ENCODE results near the gene UNC13D.

GRCh38 chr17:75844530-75845057, 390 bp upstream of the UNC13D start:
- TF ChIP-seq, protein P1, sequence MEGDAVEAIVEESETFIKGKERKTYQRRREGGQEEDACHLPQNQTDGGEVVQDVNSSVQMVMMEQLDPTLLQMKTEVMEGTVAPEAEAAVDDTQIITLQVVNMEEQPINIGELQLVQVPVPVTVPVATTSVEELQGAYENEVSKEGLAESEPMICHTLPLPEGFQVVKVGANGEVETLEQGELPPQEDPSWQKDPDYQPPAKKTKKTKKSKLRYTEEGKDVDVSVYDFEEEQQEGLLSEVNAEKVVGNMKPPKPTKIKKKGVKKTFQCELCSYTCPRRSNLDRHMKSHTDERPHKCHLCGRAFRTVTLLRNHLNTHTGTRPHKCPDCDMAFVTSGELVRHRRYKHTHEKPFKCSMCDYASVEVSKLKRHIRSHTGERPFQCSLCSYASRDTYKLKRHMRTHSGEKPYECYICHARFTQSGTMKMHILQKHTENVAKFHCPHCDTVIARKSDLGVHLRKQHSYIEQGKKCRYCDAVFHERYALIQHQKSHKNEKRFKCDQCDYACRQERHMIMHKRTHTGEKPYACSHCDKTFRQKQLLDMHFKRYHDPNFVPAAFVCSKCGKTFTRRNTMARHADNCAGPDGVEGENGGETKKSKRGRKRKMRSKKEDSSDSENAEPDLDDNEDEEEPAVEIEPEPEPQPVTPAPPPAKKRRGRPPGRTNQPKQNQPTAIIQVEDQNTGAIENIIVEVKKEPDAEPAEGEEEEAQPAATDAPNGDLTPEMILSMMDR (IDR thresholded peaks at IDR 0.05), result no peak
- TF ChIP-seq POLR2A (IDR thresholded peaks at IDR 0.05), result no peak
